HG02678 (cell line): ENCODE measurements around the gene BRI3BP.
"Not testable (repeated sequence)": the region's sequence is repeated elsewhere in the genome, so short reads cannot be mapped to it uniquely, and the experiment has no call there.

Source experiments
- ATAC-seq: cut with Tn5 transposase; IDR thresholded peaks from one replicate; pipeline ENCODE4 v1.9.1; 2021; ENCODE audit warnings: mild to moderate bottlenecking, moderate library complexity; ENCODE audit not compliant: unreplicated experiment

BRI3BP gene

GRCh38 chr12:124971603-124972002 is 21.8 kb upstream of the BRI3BP start:
- ATAC-seq, result no peak

DNA sequence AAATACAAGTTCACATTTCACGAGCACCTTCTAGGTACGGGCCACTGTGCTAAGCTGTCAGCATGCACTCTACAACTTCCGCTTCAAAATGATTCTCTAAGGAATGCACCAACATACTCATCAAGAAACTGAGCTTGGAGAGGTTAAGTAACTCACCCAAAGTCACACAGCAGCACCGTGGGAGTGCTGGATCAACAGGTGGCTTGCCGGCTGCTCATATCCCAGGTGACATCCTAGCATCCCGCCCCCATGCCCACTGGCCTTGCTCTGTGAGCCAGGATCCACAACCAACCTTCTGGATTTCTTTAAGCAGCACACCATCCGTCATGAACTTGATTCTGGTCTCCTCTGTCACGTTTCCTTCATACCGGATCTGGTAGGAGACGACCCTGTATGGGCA is 21.2 kb upstream of the BRI3BP start:
- ATAC-seq, result no peak

- no peak for ATAC-seq
These were observed 18.2 kb upstream of the BRI3BP start for GRCh38 chr12:124975276-124975675.

- ATAC-seq, result no peak
These were observed 16.4 kb upstream of the BRI3BP start for GRCh38 chr12:124976999-124977398.

DNA sequence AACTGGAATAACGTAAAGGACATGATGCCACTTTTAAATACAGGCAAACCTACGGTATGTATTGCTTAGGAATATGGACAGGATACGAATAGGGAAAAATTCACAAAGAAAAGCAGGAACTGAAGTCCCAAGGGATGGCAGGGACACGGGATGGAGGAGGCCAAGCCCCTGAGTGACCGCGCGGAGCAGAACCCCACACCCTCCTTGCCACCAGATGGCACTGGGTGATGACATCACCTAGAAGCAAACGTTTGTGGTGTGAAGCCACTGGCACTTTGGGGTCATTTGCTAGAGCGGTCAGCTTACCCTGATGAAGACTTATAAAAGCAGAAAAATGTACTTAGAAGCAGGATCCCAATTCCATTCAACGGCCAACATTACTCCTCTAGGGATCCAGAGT is 13.9 kb upstream of the BRI3BP start:
- ATAC-seq, result no peak

DNA sequence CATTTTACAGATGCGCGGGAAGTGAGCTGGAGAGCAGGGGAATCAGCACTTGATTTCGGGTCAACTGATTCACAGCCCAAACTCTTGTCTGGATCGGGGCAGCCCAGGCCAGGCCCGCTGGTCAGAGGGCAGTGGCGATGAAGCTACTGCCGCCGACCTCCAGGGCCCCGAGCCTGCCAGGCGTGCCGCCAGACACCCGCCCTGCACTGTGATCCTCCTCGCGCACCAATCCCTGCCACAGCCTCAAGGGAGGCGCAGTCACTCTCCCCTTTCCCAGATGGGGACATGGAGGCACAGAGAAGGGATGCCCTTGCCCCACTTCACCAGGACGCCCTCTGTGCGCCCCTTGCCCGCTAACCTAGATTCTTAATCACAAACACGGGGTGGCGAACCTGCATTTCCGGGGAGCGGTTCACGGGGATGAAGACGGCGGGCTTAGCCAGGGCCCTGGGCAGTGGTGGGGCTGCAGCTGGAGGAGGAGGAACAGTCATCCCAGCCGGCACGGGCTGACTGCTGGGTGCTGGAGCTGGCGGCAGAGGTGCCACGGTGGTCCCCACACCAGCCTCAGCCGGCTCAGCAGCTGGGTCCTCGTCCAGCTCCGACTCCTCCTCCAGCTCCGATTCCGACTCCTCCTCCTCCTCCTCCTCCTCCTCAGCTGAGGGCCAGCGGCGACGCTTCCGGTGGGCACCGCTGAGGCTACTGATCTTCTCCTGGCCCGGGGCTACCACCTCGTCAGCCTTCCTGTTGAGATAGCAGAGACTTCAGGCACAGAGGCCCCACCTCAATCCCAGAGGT is 13.2 kb upstream of the BRI3BP start:
- no peak for ATAC-seq

DNA sequence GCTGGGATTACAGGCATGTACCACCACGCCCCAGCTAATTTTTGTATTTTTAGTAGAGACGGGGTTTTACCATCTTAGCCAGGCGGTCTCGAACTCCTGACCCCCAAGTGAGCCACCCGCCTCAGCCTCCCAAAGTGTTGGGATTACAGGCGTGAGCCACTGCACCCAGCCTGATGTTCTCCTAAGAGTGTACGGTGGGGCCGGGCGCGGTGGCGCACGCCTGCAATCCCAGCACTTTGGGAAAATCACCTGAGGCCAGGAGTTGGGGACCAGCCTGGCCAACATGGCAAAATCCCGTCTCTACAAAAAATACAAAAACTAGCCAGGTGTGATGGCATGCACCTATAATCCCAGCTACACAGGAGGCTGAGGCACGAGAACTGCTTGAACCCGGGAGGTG is 6.6 kb upstream of the BRI3BP start:
- not testable (repeated sequence) for ATAC-seq

GRCh38 chr12:124992874-124993625 is 395 bp upstream of the BRI3BP start:
- ATAC-seq, result peak; percentile 30

- ATAC-seq, result no peak
These were observed 1.1 kb downstream of the BRI3BP start for GRCh38 chr12:124994437-124994975.

- ATAC-seq, result no peak
These were observed 1.9 kb downstream of the BRI3BP start for GRCh38 chr12:124995200-124995961.

DNA sequence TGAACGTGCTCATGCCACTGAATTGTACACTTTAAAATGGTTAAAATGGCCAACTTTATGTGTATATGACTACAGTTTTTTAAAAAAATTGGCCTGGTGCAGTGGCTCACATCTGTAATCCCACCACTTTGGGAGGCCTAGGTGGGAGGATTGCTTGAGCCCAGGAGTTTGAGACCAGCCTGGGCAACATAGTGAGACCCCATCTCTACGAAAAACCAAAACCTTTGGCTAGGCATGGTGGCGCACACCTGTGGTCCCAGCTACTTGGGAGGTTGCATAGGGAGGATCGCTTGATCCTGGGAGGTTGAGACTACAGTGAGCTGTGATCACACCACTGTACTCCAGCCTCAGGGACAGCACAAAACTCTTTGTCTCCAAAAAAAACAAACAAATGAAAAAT is 5.3 kb downstream of the BRI3BP start:
- ATAC-seq, result no peak

DNA sequence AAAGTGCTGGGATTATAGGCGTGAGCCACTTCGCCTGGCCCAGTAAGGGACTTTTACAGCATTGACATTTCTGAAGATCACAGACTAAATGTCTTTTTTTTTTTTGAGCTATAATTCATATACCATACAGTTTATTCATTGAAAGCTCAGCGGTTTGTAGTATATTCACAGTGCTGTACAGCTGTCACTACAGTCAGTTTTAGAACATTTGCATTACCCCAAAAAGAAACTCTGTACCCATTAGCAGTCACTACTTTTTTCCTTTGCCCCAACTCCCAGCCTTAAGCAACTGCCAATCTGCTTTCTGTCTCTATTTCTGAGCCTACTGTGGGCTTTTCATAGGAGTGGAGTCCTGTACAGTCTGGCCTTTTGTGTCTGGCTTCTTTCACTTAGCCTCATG is 8.2 kb downstream of the BRI3BP start:
- no peak for ATAC-seq

DNA sequence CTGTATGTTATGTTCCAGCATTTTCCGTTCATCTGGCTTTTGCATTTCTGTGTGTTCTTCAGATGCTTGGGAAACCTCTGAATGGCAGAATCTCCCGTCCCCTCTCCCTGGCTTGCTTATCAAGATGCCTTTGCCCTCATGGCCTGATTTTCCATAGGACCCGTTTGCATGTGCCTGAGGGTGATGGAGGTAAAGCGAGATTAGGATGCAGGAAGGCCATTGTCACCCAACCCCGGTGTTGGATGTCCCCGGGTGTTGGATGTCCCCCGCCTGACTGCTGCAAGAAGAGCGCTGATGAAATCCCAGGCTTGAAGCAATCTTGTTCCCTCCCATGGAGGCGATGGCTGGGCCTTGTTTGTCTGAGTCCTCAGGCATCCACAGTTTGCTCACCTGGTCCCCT is 9.6 kb downstream of the BRI3BP start:
- ATAC-seq, result no peak

GRCh38 chr12:125004621-125005020 is 11.2 kb downstream of the BRI3BP start:
- no peak for ATAC-seq

GRCh38 chr12:125005652-125006051 is 12.2 kb downstream of the BRI3BP start:
- ATAC-seq, result no peak

- no peak for ATAC-seq
These were observed 12.9 kb downstream of the BRI3BP start for GRCh38 chr12:125006365-125006764.

DNA sequence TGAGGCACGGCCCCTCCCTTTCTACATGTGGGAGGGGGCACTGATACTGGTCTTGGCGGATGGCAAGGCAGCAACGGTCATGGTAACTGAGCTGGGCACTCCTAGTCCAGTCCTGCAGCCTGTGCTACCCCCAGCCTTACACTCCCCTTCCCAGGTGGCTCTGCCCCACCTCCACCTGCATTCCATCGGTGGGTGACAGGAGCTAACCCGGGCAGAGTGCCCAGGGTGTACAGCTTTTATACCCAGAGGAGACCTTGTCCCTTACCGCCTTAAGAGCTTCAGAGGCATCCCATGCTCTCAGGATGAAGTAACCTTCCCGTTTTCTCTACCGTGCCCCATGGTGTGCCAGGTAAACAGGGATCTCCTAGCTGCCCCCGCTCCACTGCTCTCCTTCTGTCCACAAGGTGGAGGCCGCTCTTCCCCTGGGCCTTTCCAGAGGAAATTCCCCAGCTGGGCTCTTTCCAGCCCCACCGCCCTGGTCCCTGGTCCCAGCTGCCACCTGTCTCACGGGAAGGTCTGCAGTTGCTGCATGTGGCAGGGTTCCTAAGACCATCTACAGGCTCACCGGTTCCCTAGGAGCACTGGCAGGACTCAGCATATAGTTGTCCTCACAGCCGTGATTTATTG is 20.5 kb downstream of the BRI3BP start:
- ATAC-seq, result no peak

DNA sequence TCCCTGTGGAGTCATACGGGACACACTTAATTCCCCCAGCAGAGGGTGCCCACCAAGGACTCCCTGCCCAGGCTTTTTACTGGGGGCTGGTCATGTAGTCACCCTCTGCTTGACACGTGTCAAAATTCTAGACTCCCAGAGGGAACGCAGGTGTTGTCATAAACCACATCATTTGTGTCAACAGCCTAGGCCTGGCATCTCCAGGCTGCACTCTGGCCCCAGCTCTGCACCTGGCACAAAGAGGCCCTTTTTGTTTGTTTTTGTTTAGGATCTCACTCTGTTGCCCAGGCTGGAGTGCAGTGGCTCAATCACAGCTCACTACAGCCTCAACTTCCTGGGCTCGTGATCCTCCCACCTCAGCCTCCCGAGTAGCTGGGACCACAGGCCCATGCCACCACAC is 21.1 kb downstream of the BRI3BP start:
- ATAC-seq, result no peak

DNA sequence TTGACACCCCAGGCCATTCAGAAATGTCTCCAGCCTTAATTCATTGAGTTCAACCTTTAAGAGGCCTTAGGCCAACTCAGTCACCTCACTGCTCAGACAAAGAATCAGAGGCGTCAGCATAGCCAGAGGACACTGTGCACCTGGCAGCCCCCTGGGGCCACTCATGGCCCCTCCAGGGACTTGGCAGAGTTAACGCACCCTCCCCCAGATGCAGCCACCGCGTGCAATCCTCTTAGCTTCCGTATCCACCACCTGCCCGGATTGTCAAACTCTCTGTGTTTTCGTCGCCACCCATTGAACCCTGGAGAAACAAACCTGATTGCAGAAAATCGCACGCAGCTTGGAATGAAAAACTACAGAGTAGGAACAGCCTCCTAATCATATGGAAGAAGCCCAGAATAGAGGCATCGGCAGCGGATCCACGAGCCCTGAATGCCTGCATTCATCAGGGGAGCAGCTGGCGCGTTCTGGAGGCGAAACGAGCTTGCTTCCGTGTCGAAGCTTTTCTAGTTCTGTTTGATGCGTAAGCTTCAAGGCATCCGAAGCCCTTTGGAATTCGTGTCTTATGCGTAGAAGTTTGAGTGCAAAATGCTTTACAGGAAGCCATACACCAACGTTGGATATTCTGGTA is 22.4 kb downstream of the BRI3BP start:
- no peak for ATAC-seq

- ATAC-seq, result no peak
These were observed 24.4 kb downstream of the BRI3BP start for GRCh38 chr12:125017801-125018200.
